ENCODE results near the gene CNN1. TPM values are rescaled to one million over a fixed set of nuclear protein-coding genes. Genes with fewer than 3 reads are reported as not detected.

Gene CNN1
- total RNA-seq (72.4 TPM), polyA plus RNA-seq (ENCODE audit: insufficient read depth in 1 of 8, insufficient read length in 8 of 8, low replicate concordance in 1 of 8) (100 to 1,000 TPM in 2 of 8 donors, 10 to 100 TPM in 6; 40.4 to 144 (median 72.4) TPM)
- long read RNA-seq, donor 1, transcript CNN1-201 (7 exons, 1,633 nt): major isoform, 16 of 16 reads
- long read RNA-seq, donor 1, partial matches to known transcripts: 0 of 16 reads
- long read RNA-seq, donor 1, other reads (novel, unspliced or antisense): 0 of 16 reads
- long read RNA-seq, donor 2, partial matches to known transcripts: 0 of 2 reads
- long read RNA-seq, donor 2, other reads (novel, unspliced or antisense): 0 of 2 reads
- long read RNA-seq, donor 3, transcript CNN1-201 (7 exons, 1,633 nt): major isoform, 10 of 16 reads
- long read RNA-seq, donor 3, partial matches to known transcripts: 0 of 16 reads
- long read RNA-seq, donor 3, other reads (novel, unspliced or antisense): 6 of 16 reads
- long read RNA-seq, donor 4, transcript CNN1-201 (7 exons, 1,633 nt): major isoform, 12 of 12 reads
- long read RNA-seq, donor 4, partial matches to known transcripts: 0 of 12 reads
- long read RNA-seq, donor 4, other reads (novel, unspliced or antisense): 0 of 12 reads
- long read RNA-seq, donor 5, transcript CNN1-201 (7 exons, 1,633 nt): major isoform, 18 of 24 reads
- long read RNA-seq, donor 5, partial matches to known transcripts: 0 of 24 reads
- long read RNA-seq, donor 5, other reads (novel, unspliced or antisense): 6 of 24 reads
- long read RNA-seq, donor 6, transcript CNN1-201 (7 exons, 1,633 nt): major isoform, 23 of 29 reads
- long read RNA-seq, donor 6, partial matches to known transcripts: 0 of 29 reads
- long read RNA-seq, donor 6, other reads (novel, unspliced or antisense): 6 of 29 reads
- long read RNA-seq, donor 7, transcript CNN1-201 (7 exons, 1,633 nt): major isoform, 33 of 33 reads
- long read RNA-seq, donor 7, partial matches to known transcripts: 0 of 33 reads
- long read RNA-seq, donor 7, other reads (novel, unspliced or antisense): 0 of 33 reads
- long read RNA-seq, donor 8, partial matches to known transcripts: 0 of 4 reads
- long read RNA-seq, donor 8, other reads (novel, unspliced or antisense): 0 of 4 reads
- long read RNA-seq, donor 9, transcript CNN1-201 (7 exons, 1,633 nt): major isoform, 33 of 48 reads
- long read RNA-seq, donor 9, partial matches to known transcripts: 10 of 48 reads
- long read RNA-seq, donor 9, other reads (novel, unspliced or antisense): 5 of 48 reads
- long read RNA-seq, donor 10, transcript CNN1-201 (7 exons, 1,633 nt): major isoform, 26 of 42 reads
- long read RNA-seq, donor 10, partial matches to known transcripts: 16 of 42 reads
- long read RNA-seq, donor 10, other reads (novel, unspliced or antisense): 0 of 42 reads
- long read RNA-seq, donor 11, transcript CNN1-201 (7 exons, 1,633 nt): major isoform, 22 of 27 reads
- long read RNA-seq, donor 11, partial matches to known transcripts: 0 of 27 reads
- long read RNA-seq, donor 11, other reads (novel, unspliced or antisense): 5 of 27 reads

DNA sequence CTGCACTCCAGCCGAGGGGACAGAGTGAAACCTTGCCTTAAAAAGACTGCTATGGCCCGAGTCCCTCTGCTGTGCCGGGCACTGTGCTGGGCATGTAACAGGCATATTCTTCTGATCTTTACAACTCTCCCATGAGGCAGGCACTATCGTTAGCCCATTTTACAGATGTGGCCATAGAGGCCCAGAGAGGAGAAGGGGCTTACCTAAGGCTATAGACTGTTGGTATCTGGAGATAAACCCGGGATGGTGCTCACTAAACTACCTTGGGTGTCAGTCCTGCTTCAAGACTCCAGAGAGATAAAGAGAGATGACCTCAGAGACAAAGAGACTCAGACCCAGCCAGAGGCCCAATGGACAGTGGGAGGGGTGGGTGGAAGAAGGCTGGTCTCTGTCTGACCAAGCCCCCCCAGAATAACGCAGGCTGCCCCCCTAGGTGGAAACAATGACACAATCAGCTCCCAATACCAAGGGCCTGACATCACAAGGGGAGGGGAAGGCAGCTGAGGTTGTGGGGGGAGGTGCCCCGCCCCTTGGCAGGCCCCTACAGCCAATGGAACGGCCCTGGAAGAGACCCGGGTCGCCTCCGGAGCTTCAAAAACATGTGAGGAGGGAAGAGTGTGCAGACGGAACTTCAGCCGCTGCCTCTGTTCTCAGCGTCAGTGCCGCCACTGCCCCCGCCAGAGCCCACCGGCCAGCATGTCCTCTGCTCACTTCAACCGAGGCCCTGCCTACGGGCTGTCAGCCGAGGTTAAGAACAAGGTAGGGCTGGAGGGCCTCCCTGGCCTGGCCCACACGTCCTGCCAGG lies at the start of gene CNN1:
Gene CNN1, plus strand, starts transcription at position 620 of the 805 bp plus-strand sequence. Its CDS starts 77 bp downstream, at position 697.
- H3K9me3 ChIP-seq (replicated peaks; ENCODE audit: control insufficient read depth, low read depth, low read length): no peaks in the 10 kb centered on the region
- peak within 1 kb of the TSS; percentile 35 for H3K4me3 ChIP-seq (ENCODE audit: low read length)
- DNase-seq: peak; percentile 92
- peaks cover 13% of the 10 kb centered on the region for H3K27me3 ChIP-seq (ENCODE audit: control insufficient read depth, insufficient read depth, low read length)
- peaks cover 36% of the 10 kb centered on the region for H3K4me1 ChIP-seq (ENCODE audit: control insufficient read depth, insufficient read depth, low read length)
- 20% methylated on average over 19 of the region's 21 CpGs for WGBS (ENCODE audit: insufficient coverage)
- H3K27ac ChIP-seq (ENCODE audit: low read length): peak within 1 kb of the TSS; percentile 78
- H3K36me3 ChIP-seq (ENCODE audit: control insufficient read depth, insufficient read depth, low read length): no peaks in the 10 kb centered on the region

DNA sequence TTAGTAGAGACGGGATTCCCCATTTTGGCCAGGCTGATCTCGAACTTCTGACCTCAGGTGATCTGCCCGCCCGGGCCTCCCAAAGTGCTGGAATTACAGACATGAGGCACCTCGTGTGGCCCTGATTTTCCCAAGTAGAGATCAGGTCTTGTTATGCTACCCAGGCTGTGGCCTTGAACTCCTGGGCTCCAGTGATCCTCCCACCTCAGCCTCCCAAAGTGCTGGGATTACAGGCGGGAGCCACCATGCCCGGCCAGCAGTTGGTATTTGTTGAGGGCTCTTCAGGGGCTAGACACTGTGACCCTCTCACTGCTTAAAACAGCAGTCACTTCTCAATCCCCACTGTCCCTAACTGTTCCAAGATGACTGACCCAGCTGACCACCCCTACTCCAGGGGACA lies 49.3 kb upstream of the CNN1 start:
- Histone ChIP-seq H3K9me3 (replicated peaks; ENCODE audit: control insufficient read depth, low read depth, low read length) (no peaks in the 10 kb centered on the region), H3K36me3 (ENCODE audit: control insufficient read depth, insufficient read depth, low read length) (peaks cover 25% of the 10 kb centered on the region), H3K4me1 (ENCODE audit: control insufficient read depth, insufficient read depth, low read length) (no peaks in the 10 kb centered on the region), H3K27ac (ENCODE audit: low read length) (no peak overlapping the region), H3K4me3 (ENCODE audit: low read length) (no peak overlapping the region), H3K27me3 (ENCODE audit: control insufficient read depth, insufficient read depth, low read length) (no peaks in the 10 kb centered on the region)
- WGBS (ENCODE audit: insufficient coverage): 89% methylated on average over 5 of the region's 7 CpGs
- DNase-seq: no peak

DNA sequence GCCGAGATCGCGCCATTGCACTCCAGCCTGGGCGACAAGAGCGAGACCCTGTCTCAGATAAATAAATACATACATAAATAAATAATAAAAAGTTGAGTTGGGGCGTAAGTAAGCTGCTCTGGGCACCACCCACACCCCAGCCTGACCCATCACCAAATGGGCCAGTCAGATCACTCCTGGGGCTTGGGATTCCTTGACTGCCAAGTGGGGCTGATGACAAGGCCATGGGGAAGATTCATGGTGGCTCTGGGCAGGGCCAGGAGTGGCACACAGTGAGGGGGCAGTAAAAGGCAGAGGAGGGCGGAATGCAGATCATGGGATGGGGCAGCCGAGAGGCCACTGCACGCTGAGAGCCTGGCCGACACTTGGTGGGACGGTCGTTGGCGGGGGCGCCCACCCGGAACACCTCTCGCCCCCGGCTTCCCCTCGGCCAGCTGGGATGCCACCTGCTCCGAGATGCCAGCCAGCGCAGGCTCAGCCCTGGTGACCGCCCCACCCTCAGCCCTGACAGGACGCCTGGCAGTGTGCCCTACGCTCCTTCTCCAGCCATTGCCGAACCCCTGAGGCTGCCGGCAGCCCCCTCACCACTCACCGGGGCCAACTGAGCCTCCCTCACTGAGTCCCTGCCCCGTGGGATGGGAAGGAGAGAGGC lies 43.9 kb upstream of the CNN1 start:
- no peak for DNase-seq
- no peaks in the 10 kb centered on the region for H3K9me3 ChIP-seq (replicated peaks; ENCODE audit: control insufficient read depth, low read depth, low read length)
- WGBS (ENCODE audit: insufficient coverage): 89% methylated on average over 14 of the region's 27 CpGs
- H3K27ac ChIP-seq (ENCODE audit: low read length): peak overlapping the region; percentile 55
- H3K36me3 ChIP-seq (ENCODE audit: control insufficient read depth, insufficient read depth, low read length): peaks cover 33% of the 10 kb centered on the region
- peaks cover 11% of the 10 kb centered on the region for H3K4me1 ChIP-seq (ENCODE audit: control insufficient read depth, insufficient read depth, low read length)
- no peaks in the 10 kb centered on the region for H3K27me3 ChIP-seq (ENCODE audit: control insufficient read depth, insufficient read depth, low read length)
- no peak overlapping the region for H3K4me3 ChIP-seq (ENCODE audit: low read length)

DNA sequence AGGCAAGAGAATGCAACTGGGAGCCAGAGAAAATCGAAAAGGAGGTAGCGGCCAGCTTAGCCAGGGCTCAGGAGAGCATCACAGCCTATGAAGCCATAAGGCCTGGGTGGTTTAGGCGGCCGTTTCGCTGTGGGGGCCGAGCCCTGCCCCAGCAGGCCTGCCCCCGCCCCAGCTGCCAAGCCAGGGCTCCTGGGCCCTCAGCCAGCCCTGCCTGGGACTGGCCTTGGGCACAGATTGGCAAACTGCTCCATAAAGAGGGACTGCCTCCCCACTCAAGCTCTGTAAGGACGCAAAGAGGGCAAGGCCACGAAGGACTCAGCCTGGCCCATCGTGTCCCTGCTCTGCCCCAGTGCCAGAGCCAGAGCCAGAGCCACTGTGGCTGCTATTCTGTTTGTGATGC lies 43.2 kb upstream of the CNN1 start:
- H3K4me1 ChIP-seq (ENCODE audit: control insufficient read depth, insufficient read depth, low read length): peaks cover 11% of the 10 kb centered on the region
- peak overlapping the region; percentile 55 for H3K27ac ChIP-seq (ENCODE audit: low read length)
- WGBS (ENCODE audit: insufficient coverage): 91% methylated on average over 10 of the region's 10 CpGs
- no peak overlapping the region for H3K4me3 ChIP-seq (ENCODE audit: low read length)
- H3K36me3 ChIP-seq (ENCODE audit: control insufficient read depth, insufficient read depth, low read length): peaks cover 33% of the 10 kb centered on the region
- no peaks in the 10 kb centered on the region for H3K27me3 ChIP-seq (ENCODE audit: control insufficient read depth, insufficient read depth, low read length)
- H3K9me3 ChIP-seq (replicated peaks; ENCODE audit: control insufficient read depth, low read depth, low read length): no peaks in the 10 kb centered on the region
- no peak for DNase-seq

DNA sequence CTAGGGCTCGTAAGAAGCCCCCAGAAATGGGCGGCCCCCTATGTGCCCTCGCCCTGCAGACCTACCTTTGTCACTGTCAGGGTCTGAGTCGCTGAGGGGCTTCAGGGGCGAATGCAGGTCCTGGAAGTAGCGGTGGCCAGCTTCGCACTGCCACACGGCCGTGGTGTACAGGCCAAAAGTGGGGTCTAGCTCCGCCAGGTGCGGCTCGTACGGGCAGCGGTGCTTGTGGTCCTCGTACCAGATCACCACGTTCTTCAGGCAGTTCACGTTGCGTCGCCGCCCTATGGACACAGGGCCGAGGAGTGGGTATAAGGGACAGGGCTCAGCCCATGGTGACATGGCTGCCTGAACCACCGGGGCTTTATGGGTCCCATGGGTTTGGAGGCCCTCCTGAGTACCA lies 42.8 kb upstream of the CNN1 start:
- H3K27ac ChIP-seq (ENCODE audit: low read length): no peak overlapping the region
- H3K9me3 ChIP-seq (replicated peaks; ENCODE audit: control insufficient read depth, low read depth, low read length): no peaks in the 10 kb centered on the region
- DNase-seq: no peak
- H3K4me1 ChIP-seq (ENCODE audit: control insufficient read depth, insufficient read depth, low read length): peaks cover 11% of the 10 kb centered on the region
- WGBS (ENCODE audit: insufficient coverage): 94% methylated on average over 22 of the region's 22 CpGs
- no peak overlapping the region for H3K4me3 ChIP-seq (ENCODE audit: low read length)
- H3K36me3 ChIP-seq (ENCODE audit: control insufficient read depth, insufficient read depth, low read length): peaks cover 30% of the 10 kb centered on the region
- no peaks in the 10 kb centered on the region for H3K27me3 ChIP-seq (ENCODE audit: control insufficient read depth, insufficient read depth, low read length)

DNA sequence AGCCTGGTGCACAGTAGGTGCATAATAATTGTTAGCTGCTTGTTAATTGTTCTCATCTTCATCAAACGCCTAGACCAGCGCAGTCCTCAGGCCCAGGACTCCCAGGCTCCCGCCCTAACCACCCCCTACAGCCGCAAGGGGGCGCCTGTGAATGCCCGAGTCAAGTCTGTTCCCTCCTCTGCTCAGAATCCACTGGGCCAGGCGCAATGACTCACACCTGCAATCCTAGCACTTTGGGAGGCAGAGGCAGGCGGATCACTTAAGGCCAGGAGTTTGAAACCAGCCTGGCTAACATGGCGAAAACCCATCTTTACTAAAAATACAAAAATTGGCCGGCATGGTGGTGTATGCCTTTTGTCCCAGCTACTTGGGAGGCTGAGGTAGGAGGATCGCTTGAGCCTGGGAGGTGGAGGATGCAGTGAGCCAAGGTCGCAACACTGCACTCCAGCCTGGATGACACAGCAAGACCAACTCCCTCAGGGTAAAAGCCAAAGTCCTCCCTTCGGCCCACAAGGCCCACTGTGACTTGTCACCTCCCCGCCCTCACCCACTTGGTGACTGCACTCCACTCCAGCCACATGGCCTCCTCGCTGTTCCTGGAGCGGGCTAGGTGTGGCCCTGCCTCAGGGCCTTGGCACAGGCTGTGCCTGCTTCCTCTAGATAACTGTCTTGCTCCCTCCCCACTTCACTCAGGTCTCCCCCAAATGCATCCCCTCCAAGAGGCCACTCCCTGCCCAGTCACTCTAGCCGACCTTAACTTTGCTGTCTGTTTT lies 42.1 kb upstream of the CNN1 start:
- Histone ChIP-seq H3K27ac (ENCODE audit: low read length) (no peak overlapping the region), H3K36me3 (ENCODE audit: control insufficient read depth, insufficient read depth, low read length) (peaks cover 30% of the 10 kb centered on the region), H3K9me3 (replicated peaks; ENCODE audit: control insufficient read depth, low read depth, low read length) (no peaks in the 10 kb centered on the region), H3K27me3 (ENCODE audit: control insufficient read depth, insufficient read depth, low read length) (no peaks in the 10 kb centered on the region), H3K4me3 (ENCODE audit: low read length) (no peak overlapping the region), H3K4me1 (ENCODE audit: control insufficient read depth, insufficient read depth, low read length) (peaks cover 11% of the 10 kb centered on the region)
- peak; percentile 50 for DNase-seq
- 54% methylated on average over 11 of the region's 17 CpGs for WGBS (ENCODE audit: insufficient coverage)

DNA sequence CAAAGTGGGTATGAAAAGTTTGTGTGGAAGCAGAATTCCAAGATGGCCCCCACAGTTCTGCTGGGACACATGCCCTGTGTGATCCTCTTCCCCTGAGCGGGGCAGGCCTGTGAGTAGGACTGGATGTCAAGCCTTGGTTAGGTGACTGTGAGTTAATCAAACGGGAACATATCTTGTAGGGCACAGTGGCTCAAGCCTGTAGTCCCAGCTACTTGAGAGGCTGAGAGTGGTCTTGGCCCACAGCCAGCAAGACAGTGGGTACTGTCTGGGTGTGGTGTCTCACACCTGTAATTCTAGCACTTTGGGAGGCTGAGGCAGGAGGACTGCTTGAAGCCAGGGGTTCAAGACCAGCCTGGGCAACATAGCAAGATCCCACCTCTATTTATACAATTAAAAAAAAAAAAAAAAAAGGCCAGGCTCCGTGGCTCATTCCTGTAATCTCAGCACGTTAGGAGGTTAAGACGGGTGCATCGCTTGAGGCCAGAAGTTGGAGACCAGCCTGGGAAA lies 39.4 kb upstream of the CNN1 start:
- Histone ChIP-seq H3K27ac (ENCODE audit: low read length) (no peak overlapping the region), H3K4me3 (ENCODE audit: low read length) (no peak overlapping the region), H3K36me3 (ENCODE audit: control insufficient read depth, insufficient read depth, low read length) (peaks cover 21% of the 10 kb centered on the region), H3K9me3 (replicated peaks; ENCODE audit: control insufficient read depth, low read depth, low read length) (no peaks in the 10 kb centered on the region), H3K4me1 (ENCODE audit: control insufficient read depth, insufficient read depth, low read length) (peaks cover 11% of the 10 kb centered on the region), H3K27me3 (ENCODE audit: control insufficient read depth, insufficient read depth, low read length) (no peaks in the 10 kb centered on the region)
- 90% methylated on average over 2 of the region's 6 CpGs for WGBS (ENCODE audit: insufficient coverage)
- no peak for DNase-seq

DNA sequence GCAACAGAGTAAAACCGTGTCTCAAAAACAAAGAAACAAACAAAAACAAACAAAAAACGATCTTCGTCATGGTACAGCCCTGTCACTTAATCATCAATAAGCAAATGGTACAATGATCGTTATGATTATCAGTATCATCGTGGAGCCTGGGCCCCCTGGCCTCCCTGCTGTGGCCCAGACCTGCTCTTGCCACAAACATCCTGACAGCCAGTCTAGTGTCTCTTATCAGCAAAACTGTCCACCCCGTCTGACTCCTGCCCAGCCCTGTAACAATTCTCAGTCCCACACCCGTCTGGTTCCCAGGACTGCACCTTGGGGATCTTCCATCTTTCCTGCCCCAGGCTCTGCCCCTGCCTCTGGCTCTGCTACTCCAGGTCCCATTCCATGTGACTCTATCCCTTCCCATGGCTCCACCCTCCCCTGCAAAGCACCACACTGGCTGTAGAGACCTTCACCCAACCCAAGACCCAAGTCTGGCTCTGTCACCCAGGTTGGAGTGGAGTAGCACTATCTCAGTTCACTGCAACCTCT lies 38.7 kb upstream of the CNN1 start:
- Histone ChIP-seq H3K36me3 (ENCODE audit: control insufficient read depth, insufficient read depth, low read length) (peaks cover 17% of the 10 kb centered on the region), H3K27ac (ENCODE audit: low read length) (no peak overlapping the region), H3K4me1 (ENCODE audit: control insufficient read depth, insufficient read depth, low read length) (peaks cover 14% of the 10 kb centered on the region), H3K4me3 (ENCODE audit: low read length) (no peak overlapping the region), H3K27me3 (ENCODE audit: control insufficient read depth, insufficient read depth, low read length) (no peaks in the 10 kb centered on the region), H3K9me3 (replicated peaks; ENCODE audit: control insufficient read depth, low read depth, low read length) (no peaks in the 10 kb centered on the region)
- WGBS (ENCODE audit: insufficient coverage): 85% methylated on average over 7 of the region's 7 CpGs
- DNase-seq: no peak

Data from muscle of leg (tissue), 16 donors.